Gastroesophageal sphincter (tissue), 3 donors: ENCODE data around the gene ZNF471.

Experiments used
- POLR2A ChIP-seq, 2 donors: fragments of 450-650 bp; IDR thresholded peaks; one replicate each; pipeline ENCODE4 v1.6.1; 2017; ENCODE audit warnings: antibody characterized with exemption in 2 of 2, mild to moderate bottlenecking in 2 of 2, moderate library complexity in 1 of 2
- POLR2AphosphoS5 ChIP-seq: sonication (generic); formaldehyde crosslinking; IDR thresholded peaks from one replicate; pipeline ENCODE4 v1.6.1; 2017; ENCODE audit warnings: antibody characterized with exemption
- TF ChIP-seq, protein P1 (sequence below), 4 experiments: fragments of 200-600 bp in 2 of 4; fragments of 450-650 bp in 2 of 4; sonication (generic) in 1 of 4; IDR thresholded peaks; one replicate each; pipeline ENCODE4 v1.5.1; 2017 to 2019; ENCODE audit warnings: antibody characterized with exemption in 4 of 4, mild to moderate bottlenecking in 2 of 4, moderate library complexity in 2 of 4

DNA sequence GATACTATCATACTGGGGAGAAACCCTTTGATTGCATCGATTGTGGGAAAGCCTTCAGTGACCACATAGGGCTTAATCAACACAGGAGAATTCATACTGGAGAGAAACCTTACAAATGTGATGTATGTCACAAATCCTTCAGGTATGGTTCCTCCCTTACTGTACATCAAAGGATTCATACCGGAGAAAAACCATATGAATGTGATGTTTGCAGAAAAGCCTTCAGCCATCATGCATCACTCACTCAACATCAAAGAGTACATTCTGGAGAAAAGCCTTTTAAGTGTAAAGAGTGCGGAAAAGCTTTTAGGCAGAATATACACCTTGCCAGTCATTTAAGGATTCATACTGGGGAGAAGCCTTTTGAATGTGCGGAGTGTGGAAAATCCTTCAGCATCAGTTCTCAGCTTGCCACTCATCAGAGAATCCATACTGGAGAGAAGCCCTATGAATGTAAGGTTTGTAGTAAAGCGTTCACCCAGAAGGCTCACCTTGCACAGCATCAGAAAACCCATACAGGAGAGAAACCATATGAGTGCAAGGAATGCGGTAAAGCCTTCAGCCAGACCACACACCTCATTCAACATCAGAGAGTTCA, 46.7 kb downstream of the ZNF471 start:
- TF ChIP-seq, protein P1, sequence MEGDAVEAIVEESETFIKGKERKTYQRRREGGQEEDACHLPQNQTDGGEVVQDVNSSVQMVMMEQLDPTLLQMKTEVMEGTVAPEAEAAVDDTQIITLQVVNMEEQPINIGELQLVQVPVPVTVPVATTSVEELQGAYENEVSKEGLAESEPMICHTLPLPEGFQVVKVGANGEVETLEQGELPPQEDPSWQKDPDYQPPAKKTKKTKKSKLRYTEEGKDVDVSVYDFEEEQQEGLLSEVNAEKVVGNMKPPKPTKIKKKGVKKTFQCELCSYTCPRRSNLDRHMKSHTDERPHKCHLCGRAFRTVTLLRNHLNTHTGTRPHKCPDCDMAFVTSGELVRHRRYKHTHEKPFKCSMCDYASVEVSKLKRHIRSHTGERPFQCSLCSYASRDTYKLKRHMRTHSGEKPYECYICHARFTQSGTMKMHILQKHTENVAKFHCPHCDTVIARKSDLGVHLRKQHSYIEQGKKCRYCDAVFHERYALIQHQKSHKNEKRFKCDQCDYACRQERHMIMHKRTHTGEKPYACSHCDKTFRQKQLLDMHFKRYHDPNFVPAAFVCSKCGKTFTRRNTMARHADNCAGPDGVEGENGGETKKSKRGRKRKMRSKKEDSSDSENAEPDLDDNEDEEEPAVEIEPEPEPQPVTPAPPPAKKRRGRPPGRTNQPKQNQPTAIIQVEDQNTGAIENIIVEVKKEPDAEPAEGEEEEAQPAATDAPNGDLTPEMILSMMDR (IDR thresholded peaks at IDR 0.05), result no peak
- no peak for TF ChIP-seq POLR2A (IDR thresholded peaks at IDR 0.05)
- no peak for TF ChIP-seq POLR2AphosphoS5
